Stimulated activated CD4-positive, alpha-beta T cell treated with anti-CD3 and anti-CD28 coated beads, Interleukin-12 subunit alpha, Interleukin-12 subunit beta, amount 100 ng/mL, for 24 hours (primary cell): Measurements from ENCODE around the gene PKD2L1.
"Not testable (repeated sequence)": the region's sequence is repeated elsewhere in the genome, so short reads cannot be mapped to it uniquely, and the experiment has no call there.

Experiments
- DNase-seq, 2 experiments: peaks; one replicate each; pipeline ENCODE4 v3.0.0-alpha.2; 2020; ENCODE audit warnings: low read depth in 2 of 2

PKD2L1 gene

GRCh38 chr10:100333661-100334440, 3.8 kb upstream of the PKD2L1 start:
- DNase-seq = no peak

GRCh38 chr10:100333106-100333505, 3.1 kb upstream of the PKD2L1 start:
- DNase-seq = no peak

GRCh38 chr10:100328198-100328597, 1.8 kb downstream of the PKD2L1 start:
- no peak for DNase-seq

GRCh38 chr10:100327718-100328009, 2.4 kb downstream of the PKD2L1 start:
- no peak for DNase-seq

GRCh38 chr10:100327007-100327717, 2.9 kb downstream of the PKD2L1 start:
- no peak for DNase-seq

GRCh38 chr10:100325158-100325557, 4.9 kb downstream of the PKD2L1 start:
- no peak for DNase-seq

GRCh38 chr10:100319707-100320402, 10.2 kb downstream of the PKD2L1 start:
- no peak for DNase-seq

- no peak for DNase-seq
Measured at GRCh38 chr10:100318207-100318606, 11.8 kb downstream of the PKD2L1 start.

GRCh38 chr10:100315615-100316014, 14.4 kb downstream of the PKD2L1 start:
- no peak for DNase-seq

- no peak for DNase-seq
Measured at GRCh38 chr10:100311298-100311697, 18.7 kb downstream of the PKD2L1 start.

- no peak for DNase-seq
Measured at GRCh38 chr10:100307684-100308083, 22.3 kb downstream of the PKD2L1 start.

- no peak for DNase-seq
Measured at GRCh38 chr10:100306861-100307260, 23.2 kb downstream of the PKD2L1 start.

GRCh38 chr10:100304414-100304813, 25.6 kb downstream of the PKD2L1 start:
- DNase-seq = no peak

- no peak for DNase-seq
Measured at GRCh38 chr10:100303724-100304319, 26.2 kb downstream of the PKD2L1 start.

- not testable (repeated sequence) for DNase-seq
Measured at GRCh38 chr10:100301123-100301522, 28.9 kb downstream of the PKD2L1 start.

GRCh38 chr10:100297242-100297641, 32.8 kb downstream of the PKD2L1 start:
- DNase-seq = no peak

- DNase-seq = no peak
Measured at GRCh38 chr10:100293066-100293465, 37.0 kb downstream of the PKD2L1 start.

- not testable (repeated sequence) for DNase-seq
Measured at GRCh38 chr10:100292300-100292699, 37.7 kb downstream of the PKD2L1 start.

- no peak for DNase-seq
Measured at GRCh38 chr10:100291356-100291755, 38.7 kb downstream of the PKD2L1 start.

GRCh38 chr10:100289641-100290040, 40.4 kb downstream of the PKD2L1 start:
- DNase-seq = no peak

GRCh38 chr10:100288196-100288595, 41.8 kb downstream of the PKD2L1 start:
- no peak for DNase-seq

GRCh38 chr10:100287756-100288155, 42.3 kb downstream of the PKD2L1 start:
- no peak for DNase-seq
